HG03039 (cell line): ENCODE measurements around the gene ZBTB5.
"Not testable (repeated sequence)": the region's sequence is repeated elsewhere in the genome, so short reads cannot be mapped to it uniquely, and the experiment has no call there.

Experiments
- ATAC-seq: cut with Tn5 transposase; IDR thresholded peaks from one replicate; pipeline ENCODE4 v1.9.1; 2021; ENCODE audit warnings: mild to moderate bottlenecking, moderate library complexity; ENCODE audit not compliant: unreplicated experiment

ZBTB5 gene

DNA sequence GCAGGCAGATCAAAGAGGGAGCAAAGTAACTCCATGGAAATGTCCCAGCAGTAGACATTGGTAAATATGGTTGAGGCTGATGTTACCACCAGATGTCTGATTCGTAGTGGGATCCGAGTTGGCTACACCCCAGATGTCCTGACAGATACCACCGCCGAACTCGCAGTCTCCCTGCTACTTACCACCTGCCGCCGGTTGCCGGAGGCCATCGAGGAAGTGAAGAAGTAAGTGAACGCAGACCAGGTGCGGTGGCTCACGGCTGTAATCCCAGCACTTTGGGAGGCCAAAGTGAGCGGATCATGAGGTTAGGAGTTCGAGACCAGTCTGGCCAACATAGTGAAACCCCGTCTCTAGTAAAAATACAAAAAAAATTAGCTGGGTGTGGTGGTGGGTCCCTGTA, 38.8 kb downstream of the ZBTB5 start:
- ATAC-seq, result not testable (repeated sequence)

DNA sequence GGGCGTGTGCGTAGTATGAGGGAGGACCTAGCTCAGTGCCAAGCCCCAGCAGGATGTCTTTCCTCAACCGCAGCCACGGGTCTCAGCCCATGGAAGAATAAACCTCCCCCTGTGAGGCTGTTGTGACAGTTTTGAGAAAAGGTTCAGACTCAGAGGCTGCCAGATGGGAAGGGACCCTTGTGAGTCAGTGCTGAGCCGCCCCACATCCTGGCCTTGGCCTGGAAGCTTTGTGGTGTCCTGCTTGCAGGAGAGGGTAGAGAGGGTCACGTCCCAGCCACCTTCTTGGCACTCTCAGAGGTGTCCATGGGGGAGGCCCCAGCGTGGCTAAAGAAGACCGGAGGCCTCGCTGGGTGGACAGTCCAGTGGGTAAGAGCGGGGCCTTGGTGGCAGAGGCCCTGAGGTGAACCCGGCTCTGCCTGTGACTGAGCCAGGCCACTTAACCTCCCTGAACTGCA, 39.9 kb downstream of the ZBTB5 start:
- ATAC-seq, result no peak

DNA sequence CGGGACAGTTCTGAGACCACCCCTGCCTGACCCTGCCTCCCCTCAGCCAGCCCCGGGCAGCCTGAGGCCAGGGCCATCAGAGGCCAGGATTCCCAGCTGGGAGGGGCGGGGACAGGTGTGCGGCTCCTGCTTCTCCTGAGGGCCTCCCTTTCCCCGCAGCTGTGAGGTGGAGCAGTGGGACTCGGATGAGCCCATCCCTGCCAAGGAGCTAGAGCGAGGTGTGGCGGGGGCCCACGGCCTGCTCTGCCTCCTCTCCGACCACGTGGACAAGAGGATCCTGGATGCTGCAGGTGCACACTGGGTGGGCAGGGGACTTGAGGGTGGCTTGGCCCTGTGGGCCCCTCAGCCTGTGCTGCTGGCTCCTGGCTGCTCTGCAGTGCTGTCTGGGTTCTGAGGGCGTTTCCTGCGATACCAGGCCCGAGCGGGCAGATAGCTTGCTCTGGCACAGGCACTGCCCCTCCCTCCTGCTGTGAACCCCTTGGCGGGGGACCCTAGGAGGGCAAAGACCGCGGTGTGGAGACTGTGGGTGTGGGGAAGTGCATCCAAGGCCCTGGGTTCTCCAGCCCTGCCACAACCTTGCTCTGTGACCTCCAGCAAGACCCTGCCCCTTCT, 40.5 kb downstream of the ZBTB5 start:
- no peak for ATAC-seq

DNA sequence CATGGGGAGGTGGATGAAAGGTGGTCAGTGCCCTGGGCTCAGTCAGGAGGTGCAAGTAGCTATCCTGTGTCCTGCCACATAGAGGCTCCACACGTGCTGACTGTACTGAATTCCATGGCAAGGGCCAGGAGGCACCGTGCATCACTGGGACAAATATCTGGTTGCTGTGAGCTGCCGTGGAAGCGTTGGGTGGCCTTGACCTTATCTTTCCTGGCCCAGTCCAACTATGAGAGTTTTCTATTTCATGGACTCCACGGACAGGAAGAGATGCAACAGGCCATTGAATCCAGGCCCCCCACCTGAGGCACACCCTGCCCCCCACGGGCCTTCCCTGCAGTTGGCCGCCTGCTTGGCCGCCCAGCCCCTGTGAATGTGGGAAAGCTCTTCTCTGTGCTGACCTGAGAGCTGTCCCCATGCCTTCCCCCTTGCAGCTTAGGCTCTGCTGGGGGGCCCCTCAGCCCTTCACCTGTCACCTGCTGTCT, 41.0 kb downstream of the ZBTB5 start:
- no peak for ATAC-seq

DNA sequence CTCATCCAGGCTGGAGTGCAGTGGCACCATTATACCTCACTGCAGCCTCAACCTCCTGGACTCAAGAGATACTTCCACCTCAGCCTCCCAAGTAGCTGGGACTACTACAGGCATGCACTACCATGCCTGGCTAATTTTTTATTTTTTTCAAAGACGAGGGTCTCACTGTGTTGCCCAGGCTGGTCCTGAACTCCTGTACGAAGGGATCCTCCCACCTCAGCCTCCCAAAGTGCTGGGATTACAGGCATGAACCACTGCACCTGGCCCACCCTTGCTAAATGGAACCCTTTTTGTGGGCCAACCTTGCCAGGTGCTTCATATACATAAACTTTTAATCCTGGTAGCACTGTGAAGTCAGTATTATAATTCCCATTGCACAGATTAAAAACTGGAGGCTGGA, 41.7 kb downstream of the ZBTB5 start:
- ATAC-seq, result no peak

GRCh38 chr9:37422289-37423104, 42.8 kb downstream of the ZBTB5 start, which contains the start of gene GRHPR:
Gene GRHPR (plus strand): TSS chr9:37422696. CDS start chr9:37422751, 55 bp downstream.
- ATAC-seq, result peak; percentile 92

- ATAC-seq, result no peak
These were observed 43.3 kb downstream of the ZBTB5 start for GRCh38 chr9:37421914-37422288.

GRCh38 chr9:37420271-37421215, 44.7 kb downstream of the ZBTB5 start:
- ATAC-seq, result no peak

DNA sequence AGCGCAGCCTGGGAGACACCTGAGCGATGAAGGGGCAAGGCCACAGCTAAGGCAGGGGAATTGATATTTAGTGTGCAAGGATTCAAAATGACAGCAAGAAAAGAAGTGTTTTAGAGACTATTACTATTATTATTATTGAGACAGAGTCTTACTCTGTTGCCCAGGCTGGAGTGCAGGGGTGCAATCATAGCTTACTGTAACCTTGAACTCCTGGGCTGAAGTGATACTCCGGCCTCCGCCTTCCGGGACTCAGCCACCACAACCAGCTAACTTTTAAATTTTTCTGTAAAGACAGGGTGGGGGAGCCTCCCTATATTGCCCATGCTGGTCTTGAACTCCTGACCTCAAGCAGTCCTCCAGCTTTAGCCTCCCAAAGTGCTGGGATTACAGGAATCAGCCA, 46.0 kb downstream of the ZBTB5 start:
- ATAC-seq, result no peak

DNA sequence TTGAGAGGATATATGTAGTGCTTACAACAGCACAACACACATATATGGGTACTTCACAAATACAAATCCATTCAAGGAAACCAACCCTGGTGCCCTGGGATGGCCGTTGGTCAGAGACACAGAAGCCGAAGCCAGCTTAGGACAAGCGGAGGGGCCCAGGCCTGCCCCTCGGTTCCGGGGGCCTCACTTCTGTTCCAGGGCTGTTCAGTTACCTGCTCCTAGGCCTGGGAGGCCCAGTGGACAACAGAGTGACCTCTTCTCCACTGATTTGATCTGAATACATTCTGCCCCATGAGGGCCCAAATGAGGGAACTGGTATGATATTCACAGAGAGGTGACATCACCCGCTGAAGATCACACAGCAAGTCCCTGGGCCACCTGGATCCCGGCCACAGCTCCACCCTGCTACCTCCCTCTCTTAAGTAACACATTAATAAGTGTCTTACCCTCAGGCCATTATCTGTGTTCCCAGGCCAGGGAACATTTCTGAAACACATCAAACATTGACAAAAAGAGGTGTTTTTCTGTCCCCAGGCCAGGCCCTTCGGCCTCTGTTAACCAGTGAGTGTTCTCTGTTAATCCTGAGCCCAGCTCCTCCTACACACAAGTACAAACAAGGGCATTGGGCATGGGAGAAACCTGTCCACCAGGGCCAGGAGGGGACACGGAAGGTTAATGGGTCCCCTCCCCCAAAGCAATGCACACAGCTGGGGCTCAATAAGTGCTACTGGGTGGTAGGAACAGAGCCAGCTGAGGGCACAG, 47.2 kb downstream of the ZBTB5 start:
- no peak for ATAC-seq

GRCh38 chr9:37417252-37417803, 47.9 kb downstream of the ZBTB5 start:
- ATAC-seq, result no peak

DNA sequence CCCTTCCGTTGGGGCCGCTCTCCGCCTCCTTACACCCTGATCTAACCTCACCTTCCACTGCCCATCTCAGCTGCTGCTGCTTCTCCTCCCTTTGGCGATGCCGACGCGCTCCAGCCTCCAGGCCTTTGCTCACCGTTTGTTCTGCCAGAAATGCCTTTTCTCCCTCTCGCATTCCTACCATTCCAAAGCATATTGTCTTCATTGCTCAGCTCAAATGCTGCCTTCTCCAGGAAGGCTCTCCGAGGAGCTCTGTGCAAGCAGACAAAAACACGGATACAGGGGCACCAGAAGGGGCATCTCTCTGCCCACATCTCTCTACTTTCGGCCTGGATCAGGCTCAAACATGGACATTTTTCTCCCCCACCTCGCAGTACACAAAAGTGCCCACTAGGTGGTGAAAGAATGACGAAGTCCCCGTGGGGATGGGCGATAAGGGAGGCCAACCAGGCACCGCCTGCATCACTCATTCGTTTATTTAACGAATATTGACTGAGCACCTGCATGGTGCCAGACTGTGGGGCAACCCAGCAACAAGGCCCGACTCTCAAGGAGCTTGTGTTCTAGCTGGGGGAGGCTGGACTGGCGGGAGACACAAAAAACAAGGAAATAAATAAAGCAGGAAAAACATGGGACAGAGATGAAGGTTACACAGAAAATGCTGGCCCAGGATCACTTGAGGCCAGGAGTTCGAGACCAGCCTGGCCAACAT, 50.1 kb downstream of the ZBTB5 start:
- ATAC-seq, result no peak

- ATAC-seq, result no peak
These were observed 50.7 kb downstream of the ZBTB5 start for GRCh38 chr9:37414503-37414943.

DNA sequence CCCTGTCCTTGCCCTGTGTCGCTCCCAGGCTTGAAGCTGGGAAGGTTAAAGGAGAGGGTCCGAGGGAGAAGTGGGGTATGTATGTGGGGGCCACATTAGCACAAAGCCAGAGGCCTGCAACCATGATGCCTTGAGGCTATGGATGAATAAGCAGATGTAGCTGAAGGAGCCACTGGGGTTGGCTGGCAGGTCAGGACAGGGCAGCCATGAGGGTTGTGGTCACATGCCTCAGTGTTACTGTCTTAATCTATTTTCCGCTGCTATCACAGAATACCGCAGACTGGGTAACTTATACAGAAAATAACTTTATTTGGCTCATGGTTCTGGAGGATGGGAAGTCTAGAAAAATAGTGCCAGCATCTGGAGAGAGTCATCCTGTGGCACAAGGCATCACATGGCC, 51.9 kb downstream of the ZBTB5 start:
- ATAC-seq, result no peak

DNA sequence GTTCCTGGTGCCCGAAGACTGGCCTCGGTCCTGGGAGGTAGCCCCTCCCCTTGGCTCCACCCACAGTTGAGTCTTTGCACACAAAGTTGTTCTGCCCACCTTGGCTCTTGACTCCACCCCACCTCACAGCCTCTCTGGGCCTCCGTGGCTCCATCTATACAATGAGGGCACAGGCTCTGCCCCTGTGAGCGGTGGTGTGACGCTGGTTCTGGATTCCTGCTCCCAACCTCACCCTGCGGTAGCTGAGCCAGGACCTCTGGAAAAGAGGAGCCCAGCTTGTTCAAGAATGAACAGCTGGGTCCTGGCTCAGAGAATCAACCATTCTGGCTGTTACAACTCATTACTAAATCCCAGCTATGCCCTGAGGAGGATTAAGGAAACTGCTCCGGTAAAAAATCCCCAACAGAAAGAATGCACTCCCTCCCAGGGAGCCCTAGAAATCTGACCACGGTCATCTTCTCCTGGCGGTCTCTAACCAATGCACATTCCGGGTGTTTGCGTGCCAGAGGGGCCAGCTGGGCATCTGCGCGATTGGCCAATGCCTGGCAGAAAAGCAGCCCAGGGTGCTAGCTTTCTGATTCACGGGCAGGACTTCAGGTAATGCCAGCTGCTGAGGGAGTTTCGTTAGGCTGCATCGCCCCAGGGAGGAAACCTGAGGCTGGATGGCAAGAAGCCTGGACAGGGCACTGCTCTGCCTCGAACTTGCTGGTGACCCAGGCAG, 52.7 kb downstream of the ZBTB5 start:
- no peak for ATAC-seq

DNA sequence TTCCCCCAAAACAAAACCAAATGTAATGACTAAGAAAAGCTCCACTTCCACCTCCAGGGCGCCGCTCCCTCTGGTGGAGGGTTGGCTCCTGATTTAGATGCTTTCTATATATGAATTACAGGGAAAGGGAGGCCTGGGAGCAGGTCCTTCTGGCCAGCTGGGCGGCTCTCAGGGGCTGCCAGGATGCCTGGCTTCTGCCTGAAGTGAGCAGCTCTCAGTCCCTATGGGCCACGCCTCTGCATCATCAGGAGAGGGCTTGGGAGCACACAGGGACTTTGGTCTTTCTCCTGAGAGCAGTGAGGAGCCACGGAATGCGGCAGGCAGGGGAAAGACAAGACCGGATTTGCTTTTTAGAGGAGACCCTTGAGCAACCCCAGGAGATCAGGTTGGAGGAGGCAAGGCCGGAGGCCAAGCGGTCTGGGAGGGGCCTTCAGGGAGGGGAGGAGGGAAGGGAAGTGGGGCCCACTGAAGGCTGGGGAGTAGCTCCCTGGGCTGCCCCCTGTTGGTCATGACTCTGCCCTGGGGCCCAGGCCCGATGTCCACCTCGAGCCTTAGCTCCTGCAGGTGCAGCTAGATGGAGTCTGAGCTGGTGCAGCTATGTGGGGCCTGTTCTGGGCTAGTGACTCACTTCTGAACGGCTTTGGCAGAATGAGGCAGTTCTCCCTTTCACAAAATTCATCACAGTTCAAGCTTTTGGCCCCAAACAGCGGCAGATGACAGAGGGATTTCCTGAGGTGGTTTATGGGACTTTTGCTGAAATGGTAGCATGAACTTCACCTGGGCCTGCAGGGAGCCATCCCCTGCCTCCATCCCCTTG, 54.1 kb downstream of the ZBTB5 start:
- ATAC-seq, result peak; percentile 31

- no peak for ATAC-seq
These were observed 54.8 kb downstream of the ZBTB5 start for GRCh38 chr9:37410354-37410861.
